Activated CD8-positive, alpha-beta memory T cell treated with anti-CD3 and anti-CD28 coated beads, Interleukin-2, amount 10 ng/mL, durations not matched to agents 7 days and 5 days (primary cell): Measurements from ENCODE around the gene TAS1R1. TPM values are rescaled to one million over a fixed set of nuclear protein-coding genes. Genes with fewer than 3 reads are reported as not detected.
"Not testable (repeated sequence)": the region's sequence is repeated elsewhere in the genome, so short reads cannot be mapped to it uniquely, and the experiment has no call there.

Experiments used
- ATAC-seq: fragments of 150-1000 bp; cut with Tn5 transposase; one replicate; pipeline ENCODE4 v1.10.0; 2021; ENCODE audit warnings: moderate library complexity
- CTCF ChIA-PET: fragments of 350-600 bp; sonication (Branson Sonifier 250); formaldehyde crosslinking; loops from one replicate; lab custom pipeline; 2021; ENCODE audit warnings: antibody characterized with exemption; lab: Charles Lee
- DNase-seq: peaks from one replicate; pipeline ENCODE4 v3.0.0-alpha.2; 2020
- H3K27ac Mint-ChIP-seq: one replicate; pipeline ENCODE4 v1.8.0; 2021; ENCODE audit warnings: mild to moderate bottlenecking, mixed read lengths
- H3K27me3 Mint-ChIP-seq: one replicate; pipeline ENCODE4 v1.8.0; 2021; ENCODE audit warnings: mixed read lengths
- H3K36me3 Mint-ChIP-seq: one replicate; pipeline ENCODE4 v1.8.0; 2021; ENCODE audit warnings: mild to moderate bottlenecking, mixed read lengths
- H3K4me1 Mint-ChIP-seq: one replicate; pipeline ENCODE4 v1.8.0; 2021; ENCODE audit warnings: mixed read lengths
- H3K4me3 Mint-ChIP-seq: one replicate; pipeline ENCODE4 v1.8.0; 2021; ENCODE audit warnings: mild to moderate bottlenecking, moderate library complexity, mixed read lengths
- H3K9me3 Mint-ChIP-seq: one replicate; pipeline ENCODE4 v1.8.0; 2022; ENCODE audit warnings: low read depth, mixed read lengths
- total RNA-seq, 2 experiments: library from RNA; stranded (reverse); gene quantifications; one replicate each; pipeline ENCODE4 v1.2.3, GENCODE V29; 2021

The TAS1R1 gene
- total RNA-seq, 2 experiments from 2014 or later, result not detected

DNA sequence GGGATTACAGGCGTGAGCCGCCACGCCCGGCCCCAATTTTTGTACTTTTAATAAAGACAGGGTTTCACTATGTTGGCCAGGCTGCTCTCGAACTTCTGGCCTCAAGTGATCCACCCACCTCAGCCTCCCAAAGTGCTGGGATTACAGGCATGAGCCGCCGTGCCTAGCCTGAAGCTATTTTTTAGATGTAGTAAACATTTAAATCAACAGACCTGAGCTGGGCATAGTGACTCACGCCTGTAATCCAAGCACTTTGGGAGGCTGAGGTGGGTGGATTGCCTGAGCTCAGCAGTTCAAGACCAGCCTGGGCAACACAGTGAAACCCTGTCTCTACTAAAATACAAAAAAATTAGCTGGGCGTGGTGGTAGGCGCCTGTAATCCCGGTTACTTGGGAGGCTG lies 4.1 kb downstream of the TAS1R1 start:
- not testable (repeated sequence) for H3K9me3 Mint-ChIP-seq, H3K36me3 Mint-ChIP-seq, ATAC-seq, H3K27ac Mint-ChIP-seq, H3K4me3 Mint-ChIP-seq, DNase-seq, H3K27me3 Mint-ChIP-seq
- CTCF ChIA-PET, result interaction anchor here (0.8 kb wide), 1 partner anchor 12 kb away, joined by 3 read pairs; no protein-coding TSS in a partner anchor
- peaks cover 11% of the 10 kb centered on the region for H3K4me1 Mint-ChIP-seq

DNA sequence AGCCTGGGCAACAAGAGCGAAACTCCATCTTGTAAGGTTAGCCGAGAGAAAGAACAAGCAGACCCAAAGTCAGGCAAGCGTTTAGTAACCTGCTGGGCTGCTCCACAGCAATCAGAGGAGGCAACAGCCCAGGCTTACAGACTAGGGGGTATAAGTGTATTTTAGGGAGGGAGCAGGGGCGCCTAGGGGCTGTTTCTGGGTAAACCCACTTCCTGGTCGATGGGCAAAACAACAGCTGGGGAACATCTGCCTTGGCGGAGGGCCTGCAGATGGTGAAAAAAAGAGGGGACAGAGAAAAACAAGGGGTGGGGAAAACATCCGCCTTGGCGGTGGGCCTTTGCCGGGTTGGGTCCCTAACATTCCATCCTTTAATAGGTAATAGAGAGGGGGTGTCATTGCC lies 5.2 kb downstream of the TAS1R1 start:
- H3K9me3 Mint-ChIP-seq, result no peaks in the 10 kb centered on the region
- no peak for ATAC-seq
- peaks cover 2% of the 10 kb centered on the region for H3K27me3 Mint-ChIP-seq
- H3K4me3 Mint-ChIP-seq, result no peak overlapping the region
- DNase-seq, result no peak
- H3K4me1 Mint-ChIP-seq, result peaks cover 4% of the 10 kb centered on the region
- CTCF ChIA-PET, result interaction anchor here (0.7 to 1.3 kb wide), 3 partner anchors 40 to 641 kb away, joined by 3 read pairs; no protein-coding TSS in a partner anchor
- H3K27ac Mint-ChIP-seq, result no peak overlapping the region
- no peaks in the 10 kb centered on the region for H3K36me3 Mint-ChIP-seq

GRCh38 chr1:6569033-6569432 lies 13.9 kb downstream of the TAS1R1 start:
- no peaks in the 10 kb centered on the region for H3K4me1 Mint-ChIP-seq

DNA sequence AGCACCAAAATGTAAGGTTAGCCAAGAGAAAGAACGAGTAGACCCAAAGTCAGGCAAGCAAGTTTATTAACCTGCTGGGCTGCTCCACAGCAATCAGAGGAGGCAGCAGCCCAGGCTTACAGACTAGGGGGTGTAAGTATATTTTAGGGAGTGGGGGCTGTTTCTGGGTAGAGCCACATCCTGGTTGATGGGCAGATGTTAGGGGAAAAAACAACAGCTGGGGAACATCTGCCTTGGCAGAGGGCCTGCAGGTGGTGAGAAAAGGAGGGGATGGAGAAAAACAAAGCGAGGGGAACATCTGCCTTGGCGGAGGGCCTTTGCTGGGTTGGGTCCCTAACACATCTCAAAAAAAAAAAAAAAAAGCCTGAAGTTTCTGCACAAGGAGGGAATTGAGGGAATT lies 15.0 kb downstream of the TAS1R1 start:
- Mint-ChIP-seq H3K9me3 (no peaks in the 10 kb centered on the region), H3K4me1 (no peaks in the 10 kb centered on the region), H3K4me3 (no peak overlapping the region), H3K27me3 (no peaks in the 10 kb centered on the region), H3K36me3 (no peaks in the 10 kb centered on the region), H3K27ac (no peak overlapping the region)
- no peak for ATAC-seq
- no peak for DNase-seq
- CTCF ChIA-PET, result interaction anchor here (1.1 to 1.6 kb wide), 2 partner anchors 10 to 15 kb away, joined by 3 read pairs; partner anchors contain the start of gene ZBTB48

More at GRCh38 chr1:6569033-6569432, 13.9 kb downstream of the TAS1R1 start:
- H3K27me3 Mint-ChIP-seq, result no peaks in the 10 kb centered on the region
- H3K36me3 Mint-ChIP-seq, result no peaks in the 10 kb centered on the region
- ATAC-seq, result no peak
- CTCF ChIA-PET, result interaction anchor here (1.0 to 1.1 kb wide), 2 partner anchors 11 to 14 kb away, joined by 3 read pairs; partner anchors contain the start of gene ZBTB48
- DNase-seq, result no peak
- no peaks in the 10 kb centered on the region for H3K9me3 Mint-ChIP-seq
- H3K4me3 Mint-ChIP-seq, result no peak overlapping the region
- no peak overlapping the region for H3K27ac Mint-ChIP-seq

DNA sequence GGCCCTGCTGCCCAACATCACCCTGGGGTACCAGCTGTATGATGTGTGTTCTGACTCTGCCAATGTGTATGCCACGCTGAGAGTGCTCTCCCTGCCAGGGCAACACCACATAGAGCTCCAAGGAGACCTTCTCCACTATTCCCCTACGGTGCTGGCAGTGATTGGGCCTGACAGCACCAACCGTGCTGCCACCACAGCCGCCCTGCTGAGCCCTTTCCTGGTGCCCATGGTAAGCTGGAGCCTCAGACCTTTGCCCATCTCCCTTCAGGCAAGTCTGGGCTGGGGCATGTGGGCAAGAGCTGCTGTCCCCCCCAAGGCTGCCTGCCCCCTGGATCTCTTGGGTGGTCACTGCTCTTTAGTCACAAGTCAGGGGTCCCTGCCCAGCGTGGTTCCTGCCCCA lies 15.9 kb downstream of the TAS1R1 start:
- CTCF ChIA-PET, result interaction anchor here (0.8 to 1.6 kb wide), 2 partner anchors 9 to 26 kb away, joined by 3 to 4 read pairs; partner anchors contain the start of gene ZBTB48
- ATAC-seq (no peak), DNase-seq (no peak)
- Mint-ChIP-seq H3K4me1 (no peaks in the 10 kb centered on the region), H3K27me3 (no peaks in the 10 kb centered on the region), H3K27ac (no peak overlapping the region), H3K4me3 (no peak overlapping the region), H3K9me3 (no peaks in the 10 kb centered on the region), H3K36me3 (no peaks in the 10 kb centered on the region)

DNA sequence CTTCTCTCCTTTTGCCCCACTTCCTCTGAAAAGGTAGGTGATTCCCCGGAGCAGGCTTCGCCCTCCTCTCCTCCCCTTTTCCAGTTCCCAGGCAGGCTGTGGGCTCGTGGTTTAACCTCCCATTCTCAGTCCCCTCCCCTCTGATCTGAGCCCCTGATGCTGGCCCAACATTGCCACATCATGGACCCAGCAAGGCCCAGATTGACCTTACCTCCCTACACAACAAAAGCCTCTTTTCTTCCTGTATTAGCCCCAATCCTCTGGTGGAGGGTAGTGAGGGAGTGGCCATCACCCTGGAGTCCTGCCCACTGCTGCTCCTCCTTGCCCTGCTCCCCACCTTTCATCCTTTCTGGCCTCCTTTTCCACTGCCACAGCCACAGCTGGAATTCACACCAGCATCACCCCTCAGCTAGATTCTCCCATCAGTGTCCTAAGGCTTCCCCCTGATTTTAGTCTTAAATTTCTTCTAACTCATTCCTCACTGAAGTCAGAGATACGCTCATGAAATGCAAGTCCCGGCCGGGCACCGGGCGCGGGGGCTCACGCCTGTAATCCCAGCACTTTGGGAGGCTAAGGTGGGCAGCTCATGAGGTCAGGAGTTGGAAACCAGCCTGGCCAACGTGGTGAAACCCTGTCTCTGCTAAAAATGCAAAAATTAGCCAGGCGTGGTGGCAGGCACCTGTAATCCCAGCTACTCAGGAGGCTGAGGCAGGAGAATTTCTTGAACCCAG lies 17.7 kb downstream of the TAS1R1 start:
- Mint-ChIP-seq H3K27ac (no peak overlapping the region), H3K27me3 (no peaks in the 10 kb centered on the region), H3K9me3 (no peaks in the 10 kb centered on the region), H3K4me3 (no peak overlapping the region), H3K36me3 (no peaks in the 10 kb centered on the region), H3K4me1 (no peaks in the 10 kb centered on the region)
- no peak for ATAC-seq
- CTCF ChIA-PET, result no interaction called here
- DNase-seq, result no peak

DNA sequence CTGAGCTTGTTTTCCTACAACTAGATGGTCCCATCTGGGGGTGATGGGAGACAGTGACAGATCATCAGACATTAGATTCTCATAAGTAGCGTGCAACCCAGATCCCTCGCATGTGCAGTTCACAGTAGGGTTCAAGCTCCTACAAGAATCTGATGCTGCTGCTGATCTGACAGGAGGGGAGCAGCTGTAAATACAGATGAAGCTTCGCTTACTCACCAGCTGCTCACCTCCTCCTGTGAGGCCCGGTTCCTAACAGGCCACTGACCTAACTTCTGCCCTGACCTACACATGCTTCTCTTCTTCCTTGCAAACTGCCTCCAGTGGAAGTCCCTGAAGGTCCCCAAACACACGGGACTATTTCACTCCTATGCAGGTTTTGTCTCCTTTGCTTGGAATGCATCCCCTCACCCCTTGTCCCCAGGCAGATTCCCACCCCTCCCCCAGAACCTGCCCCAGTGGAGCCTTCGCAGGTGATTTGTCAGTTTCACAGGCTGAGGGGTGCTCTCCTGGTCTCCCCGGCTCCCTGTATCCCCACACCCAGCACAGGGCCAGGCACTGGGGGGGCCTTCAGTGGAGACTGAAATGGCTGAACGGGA lies 19.0 kb downstream of the TAS1R1 start:
- DNase-seq (no peak), ATAC-seq (no peak)
- Mint-ChIP-seq H3K27me3 (no peaks in the 10 kb centered on the region), H3K4me1 (peaks cover 3% of the 10 kb centered on the region), H3K9me3 (no peaks in the 10 kb centered on the region), H3K36me3 (no peaks in the 10 kb centered on the region), H3K4me3 (no peak overlapping the region), H3K27ac (no peak overlapping the region)
- CTCF ChIA-PET, result no interaction called here

GRCh38 chr1:6574818-6575217 lies 19.7 kb downstream of the TAS1R1 start:
- no peak for DNase-seq
- Mint-ChIP-seq H3K9me3 (no peaks in the 10 kb centered on the region), H3K27ac (no peak overlapping the region), H3K4me1 (peaks cover 8% of the 10 kb centered on the region), H3K27me3 (no peaks in the 10 kb centered on the region), H3K36me3 (no peaks in the 10 kb centered on the region), H3K4me3 (no peak overlapping the region)
- ATAC-seq, result no peak
- CTCF ChIA-PET, result interaction anchor here (1.6 kb wide), 1 partner anchor 72 kb away, joined by 5 read pairs; no protein-coding TSS in a partner anchor

DNA sequence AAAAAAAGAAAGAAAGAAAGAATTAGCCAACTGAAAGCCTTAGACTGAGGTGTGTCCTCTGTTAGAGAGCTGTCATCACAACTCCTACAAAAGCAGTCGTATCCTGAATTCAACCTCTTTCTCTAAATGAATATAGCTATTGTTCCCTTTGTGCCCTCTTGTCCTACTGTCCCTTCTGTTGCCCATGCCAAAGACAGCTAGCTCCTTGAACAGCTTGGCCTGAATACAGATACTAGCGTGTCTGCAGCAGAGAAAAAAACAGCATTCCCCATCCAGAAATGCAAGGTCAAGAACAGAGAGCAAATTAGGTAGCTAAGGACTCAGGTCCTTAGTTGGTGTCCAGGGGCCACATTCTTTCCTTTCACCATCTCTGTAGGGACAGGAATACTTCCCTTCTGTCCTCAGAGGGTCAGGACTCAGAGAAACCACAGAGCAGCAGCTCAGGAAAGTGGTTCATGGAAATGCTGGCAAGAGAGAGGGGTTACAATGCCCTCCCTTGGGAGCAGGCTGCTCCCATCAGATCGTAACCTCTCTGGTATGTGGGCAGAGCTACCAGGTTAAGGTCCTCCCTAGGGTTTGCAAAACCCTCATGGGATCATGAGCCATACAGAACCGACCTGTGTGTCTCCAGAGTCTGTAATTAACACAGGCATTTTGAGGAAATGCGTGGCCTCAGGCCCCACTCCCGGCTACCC lies 22.9 kb downstream of the TAS1R1 start:
- CTCF ChIA-PET, result interaction anchor here (1.3 to 1.5 kb wide), 3 partner anchors 23 to 69 kb away, joined by 4 to 6 read pairs (median 6); partner anchors contain the start of genes NOL9 and TAS1R1
- DNase-seq, result no peak
- Mint-ChIP-seq H3K9me3 (no peaks in the 10 kb centered on the region), H3K27ac (no peak overlapping the region), H3K4me1 (peaks cover 30% of the 10 kb centered on the region), H3K27me3 (no peaks in the 10 kb centered on the region), H3K4me3 (no peak overlapping the region), H3K36me3 (no peaks in the 10 kb centered on the region)
- no peak for ATAC-seq

DNA sequence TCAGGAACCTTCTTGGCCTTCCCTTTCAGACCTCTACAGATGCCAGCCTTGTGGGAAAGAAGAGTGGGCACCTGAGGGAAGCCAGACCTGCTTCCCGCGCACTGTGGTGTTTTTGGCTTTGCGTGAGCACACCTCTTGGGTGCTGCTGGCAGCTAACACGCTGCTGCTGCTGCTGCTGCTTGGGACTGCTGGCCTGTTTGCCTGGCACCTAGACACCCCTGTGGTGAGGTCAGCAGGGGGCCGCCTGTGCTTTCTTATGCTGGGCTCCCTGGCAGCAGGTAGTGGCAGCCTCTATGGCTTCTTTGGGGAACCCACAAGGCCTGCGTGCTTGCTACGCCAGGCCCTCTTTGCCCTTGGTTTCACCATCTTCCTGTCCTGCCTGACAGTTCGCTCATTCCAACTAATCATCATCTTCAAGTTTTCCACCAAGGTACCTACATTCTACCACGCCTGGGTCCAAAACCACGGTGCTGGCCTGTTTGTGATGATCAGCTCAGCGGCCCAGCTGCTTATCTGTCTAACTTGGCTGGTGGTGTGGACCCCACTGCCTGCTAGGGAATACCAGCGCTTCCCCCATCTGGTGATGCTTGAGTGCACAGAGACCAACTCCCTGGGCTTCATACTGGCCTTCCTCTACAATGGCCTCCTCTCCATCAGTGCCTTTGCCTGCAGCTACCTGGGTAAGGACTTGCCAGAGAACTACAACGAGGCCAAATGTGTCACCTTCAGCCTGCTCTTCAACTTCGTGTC lies 23.7 kb downstream of the TAS1R1 start:
- ATAC-seq (no peak), DNase-seq (no peak)
- Mint-ChIP-seq H3K27ac (peak overlapping the region; percentile 94), H3K9me3 (no peaks in the 10 kb centered on the region), H3K4me1 (peaks cover 30% of the 10 kb centered on the region), H3K36me3 (no peaks in the 10 kb centered on the region), H3K27me3 (no peaks in the 10 kb centered on the region), H3K4me3 (peak overlapping the region; percentile 94)
- CTCF ChIA-PET, result interaction anchor here (1.3 to 1.5 kb wide), 2 partner anchors 23 to 68 kb away, joined by 4 to 6 read pairs; no protein-coding TSS in a partner anchor

DNA sequence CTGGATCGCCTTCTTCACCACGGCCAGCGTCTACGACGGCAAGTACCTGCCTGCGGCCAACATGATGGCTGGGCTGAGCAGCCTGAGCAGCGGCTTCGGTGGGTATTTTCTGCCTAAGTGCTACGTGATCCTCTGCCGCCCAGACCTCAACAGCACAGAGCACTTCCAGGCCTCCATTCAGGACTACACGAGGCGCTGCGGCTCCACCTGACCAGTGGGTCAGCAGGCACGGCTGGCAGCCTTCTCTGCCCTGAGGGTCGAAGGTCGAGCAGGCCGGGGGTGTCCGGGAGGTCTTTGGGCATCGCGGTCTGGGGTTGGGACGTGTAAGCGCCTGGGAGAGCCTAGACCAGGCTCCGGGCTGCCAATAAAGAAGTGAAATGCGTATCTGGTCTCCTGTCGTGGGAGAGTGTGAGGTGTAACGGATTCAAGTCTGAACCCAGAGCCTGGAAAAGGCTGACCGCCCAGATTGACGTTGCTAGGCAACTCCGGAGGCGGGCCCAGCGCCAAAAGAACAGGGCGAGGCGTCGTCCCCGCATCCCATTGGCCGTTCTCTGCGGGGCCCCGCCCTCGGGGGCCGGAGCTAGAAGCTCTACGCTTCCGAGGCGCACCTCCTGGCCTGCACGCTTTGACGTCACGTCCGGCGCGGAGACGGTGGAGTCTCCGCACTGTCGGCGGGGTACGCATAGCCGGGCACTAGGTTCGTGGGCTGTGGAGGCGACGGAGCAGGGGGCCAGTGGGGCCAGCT lies 24.4 kb downstream of the TAS1R1 start, which contains the start of gene ZBTB48:
ZBTB48 (plus strand) TSS at position 621 of the 745 bp plus-strand sequence. CDS start 616 bp downstream, outside the sequence.
- Mint-ChIP-seq H3K27me3 (no peaks in the 10 kb centered on the region), H3K36me3 (no peaks in the 10 kb centered on the region), H3K4me3 (peak within 1 kb of the TSS; percentile 94), H3K27ac (peak within 1 kb of the TSS; percentile 94), H3K4me1 (peaks cover 31% of the 10 kb centered on the region), H3K9me3 (no peaks in the 10 kb centered on the region)
- ATAC-seq (peak; percentile 99), DNase-seq (peak; percentile 98)
- CTCF ChIA-PET, result interaction anchor here (0.9 to 2.2 kb wide), 6 partner anchors 9 to 154 kb away, joined by 3 to 24 read pairs (median 4); partner anchors contain the start of genes NOL9 and TAS1R1

GRCh38 chr1:6580119-6580592 lies 25.0 kb downstream of the TAS1R1 start:
- peak overlapping the region; percentile 94 for H3K27ac Mint-ChIP-seq
- ATAC-seq (peak; percentile 12), DNase-seq (no peak)
- CTCF ChIA-PET, result interaction anchor here (0.9 to 2.2 kb wide), 5 partner anchors 9 to 154 kb away, joined by 3 to 24 read pairs (median 3); partner anchors contain the start of genes NOL9 and TAS1R1
- no peaks in the 10 kb centered on the region for H3K9me3 Mint-ChIP-seq
- H3K36me3 Mint-ChIP-seq, result no peaks in the 10 kb centered on the region
- peaks cover 31% of the 10 kb centered on the region for H3K4me1 Mint-ChIP-seq
- H3K4me3 Mint-ChIP-seq, result peak overlapping the region; percentile 94
- no peaks in the 10 kb centered on the region for H3K27me3 Mint-ChIP-seq
